ENCODE measurements around the gene CACNA1E. TPM values are rescaled to one million over a fixed set of nuclear protein-coding genes. Genes with fewer than 3 reads are reported as not detected.

The CACNA1E gene
- total and polyA plus RNA-seq, 2 of the 4 experiments (the other 2 are of a cell fraction): not detected

DNA sequence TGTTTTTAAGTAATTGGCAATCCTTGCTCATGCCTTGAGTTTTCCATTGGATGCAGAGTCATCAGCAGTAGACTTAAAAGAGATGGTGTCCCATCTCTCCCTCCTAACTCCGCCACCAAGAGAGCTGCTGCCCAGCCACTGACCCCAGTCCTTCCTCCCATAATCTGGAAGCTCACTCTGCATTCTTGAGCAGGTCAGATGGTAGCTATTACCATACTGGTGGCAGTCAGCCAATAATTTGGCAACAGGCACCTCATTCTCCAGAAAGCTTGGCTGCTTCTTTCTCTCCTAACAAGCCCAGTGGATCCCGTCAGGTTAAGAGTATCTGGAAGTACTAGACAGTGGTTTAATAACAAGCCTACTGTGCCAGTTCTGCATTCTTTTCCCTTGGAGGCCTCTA is 306.1 kb downstream of the CACNA1E start:
- CTCF ChIA-PET: no interaction called here
- H3K14ac ChIP-seq (replicated peaks; ENCODE audit: low read depth, low read length): no peak overlapping the region
- no peak overlapping the region for H3K27ac ChIP-seq (ENCODE audit: insufficient read depth, low read length)
- no peaks in the 10 kb centered on the region for H3K27me3 ChIP-seq (ENCODE audit: control insufficient read depth, insufficient read depth, low read length)
- no peak overlapping the region for H2BK5ac ChIP-seq (ENCODE audit: low read depth, low read length, poor library complexity, severe bottlenecking)
- H4K8ac ChIP-seq (ENCODE audit: low read depth in 2 of 2, low read length in 2 of 2): no peak overlapping the region
- no peak overlapping the region for H2BK120ac ChIP-seq (ENCODE audit: low read depth, low read length)
- H3K23ac ChIP-seq (ENCODE audit: low read depth, low read length): no peak overlapping the region
- H4K91ac ChIP-seq (ENCODE audit: insufficient read depth, low read depth, low read length): no peak overlapping the region
- POLR2A ChIA-PET (ENCODE audit: unreplicated experiment): no interaction called here
- no peak overlapping the region for H2BK15ac ChIP-seq (ENCODE audit: low read depth, low read length)
- WGBS, 2 experiments (ENCODE audit: extremely low coverage in 2 of 2, insufficient read length in 1 of 2): 20% methylated on average over 1 of the region's 2 CpGs; no CpG with 5 or more reads in 1 of the 2 experiments
- H2AK9ac ChIP-seq (replicated peaks; ENCODE audit: low read depth, low read length, poor library complexity): no peak overlapping the region
- H3K18ac ChIP-seq (ENCODE audit: low read depth, low read length): no peak overlapping the region
- no peaks in the 10 kb centered on the region for H3K9me1 ChIP-seq (ENCODE audit: insufficient read depth, low read length)
- dilution Hi-C loops (cut with HindIII; ENCODE audit: low sequenced_read_pairs, unreplicated experiment) (no loop called here), in situ Hi-C loops (cut with MboI; ENCODE audit: low sequenced_read_pairs) (no loop called here), intact Hi-C loops (cut with micrococcal nuclease) (no loop called here)
- H3K4me3 ChIP-seq (ENCODE audit: insufficient read depth, low read depth, low read length): no peak overlapping the region
- no peak for ATAC-seq (ENCODE audit: low read depth)
- no peak overlapping the region for H3K56ac ChIP-seq (ENCODE audit: extremely low read depth, insufficient read depth, low read length)
- no peak overlapping the region for H4K5ac ChIP-seq (ENCODE audit: low read depth, low read length)
- BruUV-seq (replicated peaks): no TSS peak
- H3K4me1 ChIP-seq (ENCODE audit: control insufficient read depth, insufficient read depth, low read length): no peaks in the 10 kb centered on the region
- no peak for DNase-seq
- H4K20me1 ChIP-seq (ENCODE audit: insufficient read depth, low read length): no peaks in the 10 kb centered on the region
- H2BK20ac ChIP-seq (ENCODE audit: low read depth, low read length): no peak overlapping the region
- no peak overlapping the region for H2AFZ ChIP-seq (replicated peaks; ENCODE audit: low read length, poor library complexity)
- H3K9ac ChIP-seq (ENCODE audit: low read depth, low read length): no peak overlapping the region
- H3K4me2 ChIP-seq (ENCODE audit: low read depth, low read length): no peak overlapping the region
- H3K4ac ChIP-seq (ENCODE audit: low read depth, low read length): no peak overlapping the region
- H3K9me3 ChIP-seq (ENCODE audit: control insufficient read depth, insufficient read depth, low read length): peaks cover 16% of the 10 kb centered on the region
- no peak overlapping the region for H2AK5ac ChIP-seq (ENCODE audit: low read depth, low read length)
- TF ChIP-seq POLR2A (IDR thresholded peaks at IDR 0.05; ENCODE audit: low read depth, low read length) (no peak), NFE2L2 (IDR thresholded peaks at IDR 0.05; ENCODE audit: low read depth, low read length) (no peak), MXI1 (IDR thresholded peaks at IDR 0.05; ENCODE audit: borderline replicate concordance, low read depth, low read length) (no peak), RAD21 (IDR thresholded peaks at IDR 0.05; ENCODE audit: low read length) (no peak), RCOR1 (IDR thresholded peaks at IDR 0.05; ENCODE audit: insufficient replicate concordance, low read length) (no peak), FOS (IDR thresholded peaks at IDR 0.05; ENCODE audit: low read depth, low read length) (no peak), MAFK (IDR thresholded peaks at IDR 0.05; ENCODE audit: low read depth, low read length) (no peak), SMC3 (IDR thresholded peaks at IDR 0.05; ENCODE audit: low read depth, low read length) (no peak), MAZ (IDR thresholded peaks at IDR 0.05; ENCODE audit: borderline replicate concordance, low read depth, low read length) (no peak), RFX5 (IDR thresholded peaks at IDR 0.05; ENCODE audit: low read depth, low read length) (no peak)
- TF ChIP-seq, protein P1, sequence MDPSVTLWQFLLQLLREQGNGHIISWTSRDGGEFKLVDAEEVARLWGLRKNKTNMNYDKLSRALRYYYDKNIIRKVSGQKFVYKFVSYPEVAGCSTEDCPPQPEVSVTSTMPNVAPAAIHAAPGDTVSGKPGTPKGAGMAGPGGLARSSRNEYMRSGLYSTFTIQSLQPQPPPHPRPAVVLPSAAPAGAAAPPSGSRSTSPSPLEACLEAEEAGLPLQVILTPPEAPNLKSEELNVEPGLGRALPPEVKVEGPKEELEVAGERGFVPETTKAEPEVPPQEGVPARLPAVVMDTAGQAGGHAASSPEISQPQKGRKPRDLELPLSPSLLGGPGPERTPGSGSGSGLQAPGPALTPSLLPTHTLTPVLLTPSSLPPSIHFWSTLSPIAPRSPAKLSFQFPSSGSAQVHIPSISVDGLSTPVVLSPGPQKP (IDR thresholded peaks at IDR 0.05; ENCODE audit: borderline replicate concordance, low read depth, low read length): no peak
- TF ChIP-seq, protein P2, sequence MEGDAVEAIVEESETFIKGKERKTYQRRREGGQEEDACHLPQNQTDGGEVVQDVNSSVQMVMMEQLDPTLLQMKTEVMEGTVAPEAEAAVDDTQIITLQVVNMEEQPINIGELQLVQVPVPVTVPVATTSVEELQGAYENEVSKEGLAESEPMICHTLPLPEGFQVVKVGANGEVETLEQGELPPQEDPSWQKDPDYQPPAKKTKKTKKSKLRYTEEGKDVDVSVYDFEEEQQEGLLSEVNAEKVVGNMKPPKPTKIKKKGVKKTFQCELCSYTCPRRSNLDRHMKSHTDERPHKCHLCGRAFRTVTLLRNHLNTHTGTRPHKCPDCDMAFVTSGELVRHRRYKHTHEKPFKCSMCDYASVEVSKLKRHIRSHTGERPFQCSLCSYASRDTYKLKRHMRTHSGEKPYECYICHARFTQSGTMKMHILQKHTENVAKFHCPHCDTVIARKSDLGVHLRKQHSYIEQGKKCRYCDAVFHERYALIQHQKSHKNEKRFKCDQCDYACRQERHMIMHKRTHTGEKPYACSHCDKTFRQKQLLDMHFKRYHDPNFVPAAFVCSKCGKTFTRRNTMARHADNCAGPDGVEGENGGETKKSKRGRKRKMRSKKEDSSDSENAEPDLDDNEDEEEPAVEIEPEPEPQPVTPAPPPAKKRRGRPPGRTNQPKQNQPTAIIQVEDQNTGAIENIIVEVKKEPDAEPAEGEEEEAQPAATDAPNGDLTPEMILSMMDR (conservative IDR thresholded peaks at IDR 0.05; ENCODE audit: low read depth, low read length): no peak
- TF ChIP-seq, protein P3, sequence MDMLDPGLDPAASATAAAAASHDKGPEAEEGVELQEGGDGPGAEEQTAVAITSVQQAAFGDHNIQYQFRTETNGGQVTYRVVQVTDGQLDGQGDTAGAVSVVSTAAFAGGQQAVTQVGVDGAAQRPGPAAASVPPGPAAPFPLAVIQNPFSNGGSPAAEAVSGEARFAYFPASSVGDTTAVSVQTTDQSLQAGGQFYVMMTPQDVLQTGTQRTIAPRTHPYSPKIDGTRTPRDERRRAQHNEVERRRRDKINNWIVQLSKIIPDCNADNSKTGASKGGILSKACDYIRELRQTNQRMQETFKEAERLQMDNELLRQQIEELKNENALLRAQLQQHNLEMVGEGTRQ (IDR thresholded peaks at IDR 0.05; ENCODE audit: low read depth, low read length): no peak
- no peaks in the 10 kb centered on the region for H3K79me1 ChIP-seq (ENCODE audit: low read depth in 1 of 2, low read length in 2 of 2)
- H3K36me3 ChIP-seq (ENCODE audit: control insufficient read depth, insufficient read depth, low read length): no peaks in the 10 kb centered on the region

Data from IMR-90 (cell line).